ENCODE data around the gene MAD1L1.

The MAD1L1 gene

GRCh38 chr7:2018569-2019460 lies 213.9 kb downstream of the MAD1L1 start:
- DNase-seq (ENCODE audit: low read depth): peak; percentile 81
- H3K4me3 ChIP-seq (ENCODE audit: low read length): peak overlapping the region; percentile 42
- TF ChIP-seq, protein P1, sequence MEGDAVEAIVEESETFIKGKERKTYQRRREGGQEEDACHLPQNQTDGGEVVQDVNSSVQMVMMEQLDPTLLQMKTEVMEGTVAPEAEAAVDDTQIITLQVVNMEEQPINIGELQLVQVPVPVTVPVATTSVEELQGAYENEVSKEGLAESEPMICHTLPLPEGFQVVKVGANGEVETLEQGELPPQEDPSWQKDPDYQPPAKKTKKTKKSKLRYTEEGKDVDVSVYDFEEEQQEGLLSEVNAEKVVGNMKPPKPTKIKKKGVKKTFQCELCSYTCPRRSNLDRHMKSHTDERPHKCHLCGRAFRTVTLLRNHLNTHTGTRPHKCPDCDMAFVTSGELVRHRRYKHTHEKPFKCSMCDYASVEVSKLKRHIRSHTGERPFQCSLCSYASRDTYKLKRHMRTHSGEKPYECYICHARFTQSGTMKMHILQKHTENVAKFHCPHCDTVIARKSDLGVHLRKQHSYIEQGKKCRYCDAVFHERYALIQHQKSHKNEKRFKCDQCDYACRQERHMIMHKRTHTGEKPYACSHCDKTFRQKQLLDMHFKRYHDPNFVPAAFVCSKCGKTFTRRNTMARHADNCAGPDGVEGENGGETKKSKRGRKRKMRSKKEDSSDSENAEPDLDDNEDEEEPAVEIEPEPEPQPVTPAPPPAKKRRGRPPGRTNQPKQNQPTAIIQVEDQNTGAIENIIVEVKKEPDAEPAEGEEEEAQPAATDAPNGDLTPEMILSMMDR (conservative IDR thresholded peaks at IDR 0.05; ENCODE audit: low read length): no peak

DNA sequence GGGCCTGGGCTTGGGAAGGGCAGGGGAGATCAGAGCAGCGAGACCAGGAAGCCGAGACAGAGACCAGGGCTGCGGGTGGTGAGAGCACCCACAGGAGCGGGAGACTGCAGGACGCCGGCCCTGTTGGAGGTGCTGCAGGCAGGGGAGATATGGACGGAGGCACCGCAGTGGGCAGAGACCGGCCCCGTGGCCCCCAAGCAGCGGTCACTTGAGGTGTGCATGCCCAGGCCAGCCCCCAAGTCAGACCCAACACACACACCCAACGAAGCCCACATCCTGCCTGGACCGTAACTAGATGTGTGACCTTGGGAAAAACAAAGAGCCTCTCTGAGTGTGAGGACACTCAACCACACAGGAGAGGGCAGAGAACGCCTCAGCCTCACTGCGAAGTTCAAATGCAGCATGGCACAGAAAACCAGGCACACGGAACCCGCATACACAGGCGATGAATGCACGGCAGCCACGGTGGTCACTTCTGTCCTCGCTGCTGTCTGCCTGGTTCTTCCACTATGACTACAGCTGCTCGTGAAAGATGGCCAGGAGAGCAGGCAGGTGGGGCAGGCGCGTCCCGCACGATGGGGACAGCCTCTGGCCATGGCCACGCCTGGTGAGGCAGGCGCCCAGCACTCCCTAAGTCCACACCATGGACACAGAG lies 214.7 kb downstream of the MAD1L1 start:
- no peak overlapping the region for H3K4me3 ChIP-seq (ENCODE audit: low read length)
- TF ChIP-seq, protein P1 (conservative IDR thresholded peaks at IDR 0.05; ENCODE audit: low read length): no peak
- DNase-seq (ENCODE audit: low read depth): no peak

- TF ChIP-seq, protein P1 (conservative IDR thresholded peaks at IDR 0.05; ENCODE audit: low read length): no peak
- H3K4me3 ChIP-seq (ENCODE audit: low read length): no peak overlapping the region
- DNase-seq (ENCODE audit: low read depth): no peak
Observed at GRCh38 chr7:2017481-2017891, 215.3 kb downstream of the MAD1L1 start.

GRCh38 chr7:2016761-2017480 lies 215.8 kb downstream of the MAD1L1 start:
- TF ChIP-seq, protein P1 (conservative IDR thresholded peaks at IDR 0.05; ENCODE audit: low read length): no peak
- H3K4me3 ChIP-seq (ENCODE audit: low read length): no peak overlapping the region
- no peak for DNase-seq (ENCODE audit: low read depth)

DNA sequence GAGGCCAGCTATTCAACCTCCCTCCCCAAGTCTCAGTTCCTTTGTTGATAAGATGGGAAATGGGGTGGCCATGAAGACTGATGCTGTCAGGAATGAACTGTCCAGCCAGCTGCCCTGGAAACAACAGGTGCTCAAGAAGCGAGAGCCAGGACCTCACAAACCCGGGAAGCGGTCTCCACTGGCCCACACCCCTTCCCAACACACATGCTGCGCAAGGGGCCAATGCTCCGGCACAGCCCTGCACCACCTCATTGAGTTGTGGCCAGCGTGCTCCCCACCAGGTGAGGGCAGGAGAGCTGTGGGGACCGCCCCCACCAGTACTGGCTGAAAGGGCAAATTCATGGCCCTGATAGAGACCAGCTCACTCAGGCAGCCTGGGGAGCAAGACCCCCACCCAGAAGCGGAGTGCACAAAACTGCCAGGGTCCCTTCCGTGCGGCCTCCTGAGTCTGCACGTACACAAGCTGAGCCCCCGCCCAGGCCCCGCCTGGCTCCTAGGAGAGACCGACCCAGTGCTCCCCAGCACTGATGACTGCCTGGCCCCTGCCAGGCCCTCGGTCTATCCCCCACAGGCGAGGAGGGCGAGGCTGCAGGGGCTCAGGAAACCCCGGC lies 216.6 kb downstream of the MAD1L1 start:
- DNase-seq (ENCODE audit: low read depth): no peak
- TF ChIP-seq, protein P1 (conservative IDR thresholded peaks at IDR 0.05; ENCODE audit: low read length): no peak
- H3K4me3 ChIP-seq (ENCODE audit: low read length): no peak overlapping the region

DNA sequence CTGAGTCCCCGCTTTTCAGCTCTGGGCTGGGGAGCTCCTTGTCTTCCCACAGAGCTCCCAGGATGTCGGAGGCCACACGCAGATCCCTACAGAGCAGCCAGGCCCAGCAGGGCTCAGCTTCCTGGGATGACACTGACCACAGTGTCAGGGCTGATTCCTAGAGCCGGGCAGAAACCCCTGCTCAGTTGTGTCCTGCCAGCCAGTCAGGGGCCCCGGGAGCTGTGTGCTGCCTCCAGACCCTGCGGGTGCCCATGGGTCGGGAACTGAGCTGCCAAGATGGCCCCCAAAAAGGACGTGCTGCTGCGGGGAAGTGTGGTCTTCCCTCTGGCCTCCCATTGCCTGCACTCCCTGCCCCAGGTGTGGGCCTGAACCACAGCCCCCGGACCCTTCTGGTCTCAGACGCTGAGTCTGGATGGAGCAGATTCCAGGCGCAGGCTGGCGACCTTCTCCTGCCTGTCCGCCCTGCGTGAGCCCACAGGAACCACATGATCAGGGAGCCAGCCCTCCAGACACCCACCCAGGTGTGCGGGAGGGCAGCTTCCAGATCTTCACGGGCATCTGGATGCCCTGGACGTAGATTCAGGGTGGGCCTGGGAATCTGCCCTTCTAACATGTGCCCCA lies 217.4 kb downstream of the MAD1L1 start:
- no peak for DNase-seq (ENCODE audit: low read depth)
- TF ChIP-seq, protein P1 (conservative IDR thresholded peaks at IDR 0.05; ENCODE audit: low read length): no peak
- H3K4me3 ChIP-seq (ENCODE audit: low read length): no peak overlapping the region
